Nephron (organoid): ENCODE results near the gene CCDC69.
A peak's percentile ranks its signal among the peaks of the same experiment; 100 is the strongest.

Experiments used
- H3K27ac Mint-ChIP-seq, 3 experiments: 2 replicates each; pipeline ENCODE4 v1.8.0; 2020; ENCODE audit warnings: mixed read lengths in 3 of 3, mild to moderate bottlenecking in 2 of 3, moderate library complexity in 1 of 3
- H3K27me3 Mint-ChIP-seq: 2 replicates; pipeline ENCODE4 v1.8.0; 2021; ENCODE audit warnings: low read depth, mild to moderate bottlenecking, moderate library complexity, mixed read lengths
- H3K36me3 Mint-ChIP-seq: 2 replicates; pipeline ENCODE4 v1.8.0; 2020; ENCODE audit warnings: low read depth, mixed read lengths
- H3K4me1 Mint-ChIP-seq: 2 replicates; pipeline ENCODE4 v1.8.0; 2020; ENCODE audit warnings: mixed read lengths
- H3K4me3 Mint-ChIP-seq, 3 experiments: 2 replicates each; pipeline ENCODE4 v1.8.0; 2020; ENCODE audit warnings: mild to moderate bottlenecking in 3 of 3, mixed read lengths in 3 of 3, moderate library complexity in 2 of 3
- H3K9me3 Mint-ChIP-seq: 2 replicates; pipeline ENCODE4 v1.8.0; 2020; ENCODE audit warnings: mixed read lengths
- TF ChIP-seq, protein P1 (sequence below), 3 experiments: fragments of 200-600 bp; sonication (generic); IDR thresholded peaks; one replicate each; pipeline ENCODE4 v1.5.0; 2021; ENCODE audit warnings: antibody characterized with exemption in 3 of 3; ENCODE audit not compliant: unreplicated experiment in 3 of 3

Gene CCDC69

GRCh38 chr5:151254556-151254955 lies 30.7 kb upstream of the CCDC69 start:
- H3K27ac Mint-ChIP-seq, result no peak overlapping the region
- no peaks in the 10 kb centered on the region for H3K9me3 Mint-ChIP-seq
- TF ChIP-seq, protein P1, sequence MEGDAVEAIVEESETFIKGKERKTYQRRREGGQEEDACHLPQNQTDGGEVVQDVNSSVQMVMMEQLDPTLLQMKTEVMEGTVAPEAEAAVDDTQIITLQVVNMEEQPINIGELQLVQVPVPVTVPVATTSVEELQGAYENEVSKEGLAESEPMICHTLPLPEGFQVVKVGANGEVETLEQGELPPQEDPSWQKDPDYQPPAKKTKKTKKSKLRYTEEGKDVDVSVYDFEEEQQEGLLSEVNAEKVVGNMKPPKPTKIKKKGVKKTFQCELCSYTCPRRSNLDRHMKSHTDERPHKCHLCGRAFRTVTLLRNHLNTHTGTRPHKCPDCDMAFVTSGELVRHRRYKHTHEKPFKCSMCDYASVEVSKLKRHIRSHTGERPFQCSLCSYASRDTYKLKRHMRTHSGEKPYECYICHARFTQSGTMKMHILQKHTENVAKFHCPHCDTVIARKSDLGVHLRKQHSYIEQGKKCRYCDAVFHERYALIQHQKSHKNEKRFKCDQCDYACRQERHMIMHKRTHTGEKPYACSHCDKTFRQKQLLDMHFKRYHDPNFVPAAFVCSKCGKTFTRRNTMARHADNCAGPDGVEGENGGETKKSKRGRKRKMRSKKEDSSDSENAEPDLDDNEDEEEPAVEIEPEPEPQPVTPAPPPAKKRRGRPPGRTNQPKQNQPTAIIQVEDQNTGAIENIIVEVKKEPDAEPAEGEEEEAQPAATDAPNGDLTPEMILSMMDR (IDR thresholded peaks at IDR 0.05; ENCODE audit: unreplicated experiment in 3 of 3), result no peak
- no peaks in the 10 kb centered on the region for H3K36me3 Mint-ChIP-seq
- H3K4me3 Mint-ChIP-seq, result peak overlapping the region in 2 of 3 experiments; percentile 83 to 84
- H3K4me1 Mint-ChIP-seq, result peaks cover 8% of the 10 kb centered on the region
- H3K27me3 Mint-ChIP-seq, result no peaks in the 10 kb centered on the region

DNA sequence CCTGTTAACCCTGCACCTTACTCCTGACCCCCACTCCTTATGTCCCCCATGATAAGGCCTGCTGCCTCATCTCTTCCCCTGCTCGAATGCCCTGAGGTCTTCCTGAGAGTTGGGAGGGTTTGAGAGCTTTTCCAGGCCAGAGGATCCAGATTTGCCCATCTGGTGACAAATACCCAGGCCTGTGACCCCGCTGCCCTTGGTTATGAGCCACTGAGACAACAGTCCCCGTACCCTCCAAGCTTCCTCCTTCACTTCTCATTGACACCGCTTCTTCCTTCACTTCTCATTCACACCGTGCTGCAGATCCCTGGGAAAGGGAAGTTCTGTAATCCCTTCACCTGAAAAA lies 29.7 kb upstream of the CCDC69 start:
- H3K4me1 Mint-ChIP-seq, result peaks cover 8% of the 10 kb centered on the region
- peak overlapping the region; percentile 83 to 84 (median 83) for H3K4me3 Mint-ChIP-seq
- TF ChIP-seq, protein P1 (IDR thresholded peaks at IDR 0.05; ENCODE audit: unreplicated experiment in 3 of 3), result no peak
- H3K36me3 Mint-ChIP-seq, result no peaks in the 10 kb centered on the region
- peak overlapping the region; percentile 8 to 69 (median 12) for H3K27ac Mint-ChIP-seq
- H3K27me3 Mint-ChIP-seq, result peaks cover 3% of the 10 kb centered on the region
- H3K9me3 Mint-ChIP-seq, result no peaks in the 10 kb centered on the region

DNA sequence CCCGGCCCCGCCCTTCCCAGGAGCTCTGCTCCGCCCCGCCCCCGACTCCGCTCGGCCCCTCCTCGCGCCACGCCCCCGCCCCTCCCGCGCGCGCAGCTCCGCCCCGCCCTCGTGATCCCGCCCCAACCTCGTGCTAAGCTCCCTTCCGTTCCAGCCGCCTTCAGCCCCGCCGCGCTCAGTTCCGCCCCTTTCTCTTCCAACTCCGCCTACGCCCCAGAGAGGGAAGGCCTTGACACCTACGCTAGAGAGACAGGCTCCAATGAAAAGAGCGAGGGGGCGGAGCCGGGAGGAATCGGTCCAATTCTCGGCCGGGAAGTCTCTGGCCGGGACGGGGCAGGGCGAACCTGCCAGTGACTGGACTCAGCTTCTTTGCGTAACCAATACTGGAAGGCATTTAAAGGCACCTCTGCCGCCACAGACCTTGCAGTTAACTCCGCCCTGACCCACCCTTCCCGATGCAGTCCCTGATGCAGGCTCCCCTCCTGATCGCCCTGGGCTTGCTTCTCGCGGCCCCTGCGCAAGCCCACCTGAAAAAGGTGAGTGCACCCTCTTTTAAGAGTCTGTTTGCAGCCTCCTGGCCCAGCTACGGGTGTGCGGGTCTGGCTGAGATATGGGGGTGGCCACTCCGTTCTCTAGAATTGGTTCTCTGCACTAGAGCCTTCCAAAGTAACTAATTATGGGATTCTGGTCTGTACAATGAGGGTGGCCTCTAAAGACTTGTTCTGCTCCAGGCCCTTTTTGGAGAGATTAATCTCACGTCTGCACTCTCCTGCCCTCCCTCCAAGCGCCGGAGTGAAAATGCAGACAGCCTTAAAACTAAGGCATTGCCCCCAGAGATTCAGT lies 29.1 kb upstream of the CCDC69 start, which contains the start of gene GM2A:
GM2A (plus strand) TSS at position 424 of the 843 bp plus-strand sequence; CDS start at position 456, 32 bp downstream.
- H3K36me3 Mint-ChIP-seq, result no peaks in the 10 kb centered on the region
- H3K27ac Mint-ChIP-seq, result peak within 1 kb of the TSS; percentile 8 to 69 (median 12)
- H3K9me3 Mint-ChIP-seq, result no peaks in the 10 kb centered on the region
- peaks cover 3% of the 10 kb centered on the region for H3K27me3 Mint-ChIP-seq
- peak within 1 kb of the TSS; percentile 83 to 84 (median 83) for H3K4me3 Mint-ChIP-seq
- H3K4me1 Mint-ChIP-seq, result peaks cover 8% of the 10 kb centered on the region
- TF ChIP-seq, protein P1 (IDR thresholded peaks at IDR 0.05; ENCODE audit: unreplicated experiment in 3 of 3), result no peak

DNA sequence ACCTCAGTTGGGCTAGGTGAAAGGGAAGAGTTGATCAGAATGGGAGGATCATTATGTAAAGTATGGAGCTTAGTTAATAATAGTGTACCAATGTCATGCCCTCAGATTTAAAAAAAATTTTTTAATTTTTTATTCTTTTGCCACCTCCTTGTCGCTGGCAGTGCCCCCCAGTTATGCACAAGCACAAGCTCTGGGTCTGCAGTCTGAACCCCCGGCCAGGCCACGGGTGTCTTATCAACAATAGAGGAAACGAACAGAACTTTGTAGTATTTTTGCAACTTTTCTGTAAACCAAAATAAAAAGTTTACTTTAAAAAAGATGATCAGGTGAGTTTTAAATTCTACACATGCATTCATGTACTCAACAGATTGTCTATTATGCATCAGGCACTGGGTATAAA lies 27.7 kb upstream of the CCDC69 start:
- Mint-ChIP-seq H3K4me3 (peak overlapping the region; percentile 83 to 84 (median 83)), H3K4me1 (peaks cover 8% of the 10 kb centered on the region), H3K27me3 (peaks cover 5% of the 10 kb centered on the region), H3K9me3 (no peaks in the 10 kb centered on the region), H3K36me3 (no peaks in the 10 kb centered on the region), H3K27ac (no peak overlapping the region)
- TF ChIP-seq, protein P1 (IDR thresholded peaks at IDR 0.05; ENCODE audit: unreplicated experiment in 3 of 3), result no peak

DNA sequence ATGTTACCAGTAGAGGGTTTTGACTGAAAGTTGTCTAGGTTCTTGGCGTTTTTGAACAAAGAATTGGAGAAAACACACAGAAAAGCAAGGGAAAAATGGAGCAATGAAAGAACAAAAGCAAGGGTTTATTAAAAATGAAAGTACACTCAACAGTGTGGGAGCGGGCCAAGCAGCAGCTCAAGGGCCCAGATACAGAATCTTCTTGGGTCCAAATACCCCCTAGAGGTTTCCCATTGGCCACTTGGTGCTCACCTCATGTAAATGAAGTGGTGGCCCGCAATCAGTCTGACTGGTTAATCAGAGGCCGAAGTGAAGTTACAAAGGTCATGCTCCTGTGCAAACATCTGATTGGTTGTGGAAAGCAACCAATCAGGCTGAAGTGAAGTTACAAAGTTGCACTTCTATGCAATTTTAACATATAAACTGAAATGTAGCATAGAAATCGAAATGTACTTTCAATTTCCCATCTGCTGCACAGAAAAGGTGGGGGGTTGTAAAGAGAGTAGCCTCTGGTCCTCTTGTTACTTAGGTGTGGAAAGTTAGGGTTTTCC lies 27.2 kb upstream of the CCDC69 start:
- H3K36me3 Mint-ChIP-seq, result no peaks in the 10 kb centered on the region
- H3K27ac Mint-ChIP-seq, result no peak overlapping the region
- no peaks in the 10 kb centered on the region for H3K9me3 Mint-ChIP-seq
- peak overlapping the region; percentile 74 to 83 (median 82) for H3K4me3 Mint-ChIP-seq
- TF ChIP-seq, protein P1 (IDR thresholded peaks at IDR 0.05; ENCODE audit: unreplicated experiment in 3 of 3), result no peak
- H3K27me3 Mint-ChIP-seq, result peaks cover 8% of the 10 kb centered on the region
- H3K4me1 Mint-ChIP-seq, result peaks cover 8% of the 10 kb centered on the region
